ENCODE results near the gene ZNF610.

Gene ZNF610

DNA sequence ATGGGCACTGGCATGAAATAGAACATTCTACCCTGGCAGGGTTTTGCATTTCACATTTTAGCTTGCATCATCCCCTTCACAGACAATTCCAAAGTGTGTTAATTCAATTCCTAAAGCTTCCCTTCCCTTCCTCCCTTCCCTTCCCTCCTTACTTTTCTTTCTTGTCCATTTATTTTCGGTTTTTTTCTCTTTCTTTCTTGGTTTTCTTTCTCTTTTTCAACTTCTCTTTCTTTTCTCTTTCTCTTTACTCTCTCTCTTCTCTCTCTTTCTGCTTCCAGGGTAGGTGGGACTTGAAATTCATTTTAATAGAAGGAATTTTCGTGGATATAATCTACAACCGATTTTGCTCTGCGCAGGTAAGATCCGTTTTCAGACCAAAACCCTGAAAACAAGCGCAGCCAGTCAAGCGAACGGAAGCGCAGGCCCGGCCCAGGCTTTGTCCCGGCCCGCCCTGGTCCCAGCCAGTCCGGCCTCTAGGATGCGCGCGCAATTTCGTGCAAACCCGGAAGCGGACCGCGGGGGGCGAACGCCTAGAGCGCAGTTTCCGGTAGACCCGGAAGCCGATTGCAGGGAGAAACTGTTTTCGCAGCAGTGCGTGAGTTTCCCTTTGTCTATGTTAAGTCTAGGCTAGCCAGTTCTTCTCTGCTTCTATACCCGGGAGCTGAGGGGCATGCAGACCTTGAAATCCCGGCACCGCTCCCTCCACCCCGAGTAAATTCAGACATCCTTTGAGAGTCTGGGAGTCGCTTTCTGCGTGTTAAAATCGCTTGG lies 61.5 kb downstream of the ZNF610 start, which contains the start of gene ZNF528:
Gene ZNF528 (plus strand): TSS at position 540 of the 771 bp plus-strand sequence. CDS start 4,165 bp downstream, outside the sequence.
- DNase-seq (ENCODE audit: low read depth in 3 of 3), result peak; percentile 88 to 93 (median 89)

DNA sequence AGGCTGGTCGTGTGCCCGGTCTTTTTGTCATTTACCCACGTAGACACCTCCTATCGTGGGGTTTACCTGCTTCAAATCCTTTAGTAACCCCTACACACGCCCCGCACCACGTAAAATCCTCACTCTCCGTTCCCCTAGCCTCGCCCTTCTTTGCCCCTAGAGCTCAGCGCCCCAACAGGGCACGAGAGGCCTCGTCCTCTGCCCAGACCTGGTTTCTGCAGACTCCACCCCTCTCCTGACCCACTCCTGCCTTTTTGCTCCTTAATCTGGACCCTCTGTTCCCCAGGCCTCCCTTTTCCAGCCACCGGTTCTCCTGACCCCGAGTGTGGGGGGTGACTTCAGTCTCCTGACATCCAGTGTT lies 62.0 kb downstream of the ZNF610 start:
- DNase-seq (ENCODE audit: low read depth in 3 of 3), result no peak

DNA sequence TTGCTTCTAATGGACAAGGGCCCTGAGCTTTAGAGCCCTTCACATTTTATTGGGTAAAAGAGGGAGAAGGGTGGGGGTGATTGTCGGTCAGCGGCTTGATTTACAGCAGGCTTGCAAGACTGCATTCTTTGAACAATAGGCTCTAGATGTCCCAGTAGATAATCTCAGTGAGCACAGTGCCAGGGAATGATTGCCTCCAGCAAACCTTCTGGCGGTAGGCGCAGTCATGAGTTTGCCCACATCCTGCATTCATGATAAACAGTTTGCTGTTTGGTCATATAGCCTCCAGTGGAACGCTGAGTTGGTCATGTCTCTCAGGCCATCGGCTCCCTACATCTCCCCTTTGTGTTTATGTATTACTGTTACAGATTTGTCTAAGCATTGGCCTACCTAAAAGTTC lies 74.2 kb downstream of the ZNF610 start:
- no peak for DNase-seq (ENCODE audit: low read depth in 3 of 3)

DNA sequence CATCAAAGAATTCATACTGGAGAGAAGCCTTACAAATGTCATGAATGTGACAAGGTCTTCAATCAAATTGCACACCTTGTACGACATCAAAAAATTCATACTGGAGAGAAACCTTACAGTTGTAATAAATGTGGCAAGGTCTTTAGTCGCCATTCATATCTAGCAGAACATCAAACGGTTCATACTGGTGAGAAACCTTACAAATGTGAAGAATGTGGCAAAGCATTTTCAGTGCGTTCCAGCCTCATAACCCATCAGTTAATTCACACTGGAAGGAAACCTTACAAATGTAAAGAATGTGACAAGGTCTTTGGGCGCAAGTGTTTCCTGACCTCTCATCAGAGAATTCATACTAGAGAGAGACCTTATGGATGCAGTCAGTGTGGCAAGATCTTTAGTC lies 79.7 kb downstream of the ZNF610 start:
- DNase-seq (ENCODE audit: low read depth in 3 of 3), result no peak

All from stimulated activated CD4-positive, alpha-beta T cell treated with anti-CD3 and anti-CD28 coated beads, TNF-alpha, amount 100 ng/mL, for 48 hours (primary cell).